ENCODE data around the gene NEK4. TPM values are rescaled to one million over a fixed set of nuclear protein-coding genes. Genes with fewer than 3 reads are reported as not detected.

The NEK4 gene
- total and polyA plus RNA-seq, 10 of the 15 experiments (the other 5 are each of a cell fraction or from before 2014, with no cell fraction given): 7.0 to 29.1 (median 16.4) TPM

DNA sequence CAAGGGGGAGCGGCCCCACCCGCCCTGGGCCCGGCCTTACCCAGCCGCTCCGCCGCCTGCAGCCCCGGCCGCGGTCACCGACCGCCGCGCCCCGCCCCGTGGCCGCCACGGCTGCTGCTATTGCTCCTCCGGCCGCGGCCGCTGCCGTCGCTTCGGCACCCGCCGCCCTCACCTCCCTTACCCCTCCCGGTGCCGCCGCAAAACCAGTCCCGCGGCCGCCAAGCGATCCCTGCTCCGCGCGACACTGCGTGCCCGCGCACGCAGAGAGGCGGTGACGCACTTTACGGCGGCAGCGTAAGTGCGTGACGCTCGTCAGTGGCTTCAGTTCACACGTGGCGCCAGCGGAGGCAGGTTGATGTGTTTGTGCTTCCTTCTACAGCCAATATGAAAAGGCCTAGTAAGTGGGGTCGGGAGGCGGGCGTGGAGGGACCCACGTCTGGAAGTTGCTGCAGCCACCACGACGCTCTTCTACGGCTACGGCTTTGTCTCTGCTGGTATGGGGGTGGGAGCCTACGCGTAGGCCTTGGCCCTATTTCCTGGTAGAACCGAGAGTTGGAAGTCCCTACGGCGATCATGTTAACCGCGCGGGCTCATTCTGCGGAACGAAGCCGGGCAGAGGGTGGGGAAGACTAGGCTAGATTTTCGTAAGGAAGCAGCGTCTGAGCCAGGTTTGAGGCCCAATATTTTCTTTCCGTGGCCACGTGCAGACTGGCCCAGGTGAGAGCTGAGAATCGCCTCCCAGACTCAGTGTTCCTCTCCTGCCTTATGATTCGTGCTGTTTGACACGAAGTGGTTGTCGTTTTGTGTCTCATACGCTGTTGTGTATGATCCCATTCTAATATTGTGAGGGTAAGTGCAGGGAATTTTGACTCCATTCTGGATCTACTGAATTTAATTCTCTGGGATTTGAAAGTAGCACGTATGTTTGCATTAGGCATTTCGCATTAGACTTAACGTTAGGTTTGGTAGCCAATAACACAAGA, 84.7 kb downstream of the NEK4 start, which contains the start of the genes GNL3 and PBRM1 (continued):
- TF ChIP-seq SUZ12 (IDR thresholded peaks at IDR 0.05; ENCODE audit: unreplicated experiment) (no peak), STAT3 (IDR thresholded peaks at IDR 0.05; ENCODE audit: low read depth, low read length) (no peak), EGR1 (IDR thresholded peaks at IDR 0.05; ENCODE audit: borderline replicate concordance in 1 of 2, low read depth in 2 of 2, low read length in 2 of 2) (peak; percentile 14 to 99; a peak in 1 of 3 replicates), NR2F1 (conservative IDR thresholded peaks at IDR 0.05) (peak; percentile 62; the same call in 1 of the 2 replicates), HCFC1 (IDR thresholded peaks at IDR 0.05; ENCODE audit: low read length) (peak; percentile 75), SMC3 (IDR thresholded peaks at IDR 0.05; ENCODE audit: borderline replicate concordance, low read length) (no peak), SRF (IDR thresholded peaks at IDR 0.05; ENCODE audit: low read depth in 2 of 2, low read length in 2 of 2) (no peak), ESRRA (IDR thresholded peaks at IDR 0.05; ENCODE audit: low read length) (no peak), ATF7 (IDR thresholded peaks at IDR 0.05; ENCODE audit: low read depth) (peak; percentile 37; the same call in 1 of the 2 replicates), ZZZ3 (IDR thresholded peaks at IDR 0.05; ENCODE audit: control insufficient read depth, insufficient read length, low read depth) (no peak), KDM1A (IDR thresholded peaks at IDR 0.05; ENCODE audit: borderline replicate concordance) (no peak), ZNF207 (IDR thresholded peaks at IDR 0.05; ENCODE audit: borderline replicate concordance) (peak; percentile 95), EP300 (IDR thresholded peaks at IDR 0.05; ENCODE audit: borderline replicate concordance in 1 of 2, control insufficient read depth in 1 of 2, low read depth in 2 of 2, low read length in 2 of 2) (no peak), NFXL1 (IDR thresholded peaks at IDR 0.05; ENCODE audit: borderline replicate concordance) (no peak), HDAC6 (IDR thresholded peaks at IDR 0.05; ENCODE audit: unreplicated experiment) (no peak), ZNF384 (IDR thresholded peaks at IDR 0.05; ENCODE audit: borderline replicate concordance, low read depth, low read length) (no peak; the same call in 1 of the 2 replicates), TBL1XR1 (IDR thresholded peaks at IDR 0.05; ENCODE audit: low read depth, low read length) (0 out of 2 replicates have a peak, but pooled peaks have one; percentile 23), MYB (IDR thresholded peaks at IDR 0.05; ENCODE audit: borderline replicate concordance, low read depth, low read length) (peak; percentile 33; the same call in 1 of the 2 replicates)
- TF ChIP-seq, protein P1, sequence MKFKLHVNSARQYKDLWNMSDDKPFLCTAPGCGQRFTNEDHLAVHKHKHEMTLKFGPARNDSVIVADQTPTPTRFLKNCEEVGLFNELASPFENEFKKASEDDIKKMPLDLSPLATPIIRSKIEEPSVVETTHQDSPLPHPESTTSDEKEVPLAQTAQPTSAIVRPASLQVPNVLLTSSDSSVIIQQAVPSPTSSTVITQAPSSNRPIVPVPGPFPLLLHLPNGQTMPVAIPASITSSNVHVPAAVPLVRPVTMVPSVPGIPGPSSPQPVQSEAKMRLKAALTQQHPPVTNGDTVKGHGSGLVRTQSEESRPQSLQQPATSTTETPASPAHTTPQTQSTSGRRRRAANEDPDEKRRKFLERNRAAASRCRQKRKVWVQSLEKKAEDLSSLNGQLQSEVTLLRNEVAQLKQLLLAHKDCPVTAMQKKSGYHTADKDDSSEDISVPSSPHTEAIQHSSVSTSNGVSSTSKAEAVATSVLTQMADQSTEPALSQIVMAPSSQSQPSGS (IDR thresholded peaks at IDR 0.05; ENCODE audit: low read length): no peak
- TF ChIP-seq, protein P2, sequence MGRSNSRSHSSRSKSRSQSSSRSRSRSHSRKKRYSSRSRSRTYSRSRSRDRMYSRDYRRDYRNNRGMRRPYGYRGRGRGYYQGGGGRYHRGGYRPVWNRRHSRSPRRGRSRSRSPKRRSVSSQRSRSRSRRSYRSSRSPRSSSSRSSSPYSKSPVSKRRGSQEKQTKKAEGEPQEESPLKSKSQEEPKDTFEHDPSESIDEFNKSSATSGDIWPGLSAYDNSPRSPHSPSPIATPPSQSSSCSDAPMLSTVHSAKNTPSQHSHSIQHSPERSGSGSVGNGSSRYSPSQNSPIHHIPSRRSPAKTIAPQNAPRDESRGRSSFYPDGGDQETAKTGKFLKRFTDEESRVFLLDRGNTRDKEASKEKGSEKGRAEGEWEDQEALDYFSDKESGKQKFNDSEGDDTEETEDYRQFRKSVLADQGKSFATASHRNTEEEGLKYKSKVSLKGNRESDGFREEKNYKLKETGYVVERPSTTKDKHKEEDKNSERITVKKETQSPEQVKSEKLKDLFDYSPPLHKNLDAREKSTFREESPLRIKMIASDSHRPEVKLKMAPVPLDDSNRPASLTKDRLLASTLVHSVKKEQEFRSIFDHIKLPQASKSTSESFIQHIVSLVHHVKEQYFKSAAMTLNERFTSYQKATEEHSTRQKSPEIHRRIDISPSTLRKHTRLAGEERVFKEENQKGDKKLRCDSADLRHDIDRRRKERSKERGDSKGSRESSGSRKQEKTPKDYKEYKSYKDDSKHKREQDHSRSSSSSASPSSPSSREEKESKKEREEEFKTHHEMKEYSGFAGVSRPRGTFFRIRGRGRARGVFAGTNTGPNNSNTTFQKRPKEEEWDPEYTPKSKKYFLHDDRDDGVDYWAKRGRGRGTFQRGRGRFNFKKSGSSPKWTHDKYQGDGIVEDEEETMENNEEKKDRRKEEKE (IDR thresholded peaks at IDR 0.05): no peak
- TF ChIP-seq, protein P3, sequence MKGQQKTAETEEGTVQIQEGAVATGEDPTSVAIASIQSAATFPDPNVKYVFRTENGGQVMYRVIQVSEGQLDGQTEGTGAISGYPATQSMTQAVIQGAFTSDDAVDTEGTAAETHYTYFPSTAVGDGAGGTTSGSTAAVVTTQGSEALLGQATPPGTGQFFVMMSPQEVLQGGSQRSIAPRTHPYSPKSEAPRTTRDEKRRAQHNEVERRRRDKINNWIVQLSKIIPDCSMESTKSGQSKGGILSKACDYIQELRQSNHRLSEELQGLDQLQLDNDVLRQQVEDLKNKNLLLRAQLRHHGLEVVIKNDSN (IDR thresholded peaks at IDR 0.05; ENCODE audit: borderline replicate concordance, extremely low read length, insufficient read depth, low read depth, low read length): peak; percentile 42
- TF ChIP-seq, protein P4, sequence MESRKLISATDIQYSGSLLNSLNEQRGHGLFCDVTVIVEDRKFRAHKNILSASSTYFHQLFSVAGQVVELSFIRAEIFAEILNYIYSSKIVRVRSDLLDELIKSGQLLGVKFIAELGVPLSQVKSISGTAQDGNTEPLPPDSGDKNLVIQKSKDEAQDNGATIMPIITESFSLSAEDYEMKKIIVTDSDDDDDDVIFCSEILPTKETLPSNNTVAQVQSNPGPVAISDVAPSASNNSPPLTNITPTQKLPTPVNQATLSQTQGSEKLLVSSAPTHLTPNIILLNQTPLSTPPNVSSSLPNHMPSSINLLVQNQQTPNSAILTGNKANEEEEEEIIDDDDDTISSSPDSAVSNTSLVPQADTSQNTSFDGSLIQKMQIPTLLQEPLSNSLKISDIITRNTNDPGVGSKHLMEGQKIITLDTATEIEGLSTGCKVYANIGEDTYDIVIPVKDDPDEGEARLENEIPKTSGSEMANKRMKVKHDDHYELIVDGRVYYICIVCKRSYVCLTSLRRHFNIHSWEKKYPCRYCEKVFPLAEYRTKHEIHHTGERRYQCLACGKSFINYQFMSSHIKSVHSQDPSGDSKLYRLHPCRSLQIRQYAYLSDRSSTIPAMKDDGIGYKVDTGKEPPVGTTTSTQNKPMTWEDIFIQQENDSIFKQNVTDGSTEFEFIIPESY (IDR thresholded peaks at IDR 0.05): no peak

All from GM12878 (cell line).